Parathyroid adenoma (tissue), 2 donors: Measurements from ENCODE around the gene ZNF831.

Experiments
- H2AFZ ChIP-seq: fragments of 300-600 bp; sonication (generic); one replicate; pipeline ENCODE4 v1.7.0; 2017; ENCODE audit warnings: antibody characterized with exemption, mild to moderate bottlenecking
- H3K27ac ChIP-seq: fragments of 300-600 bp; sonication (generic); one replicate; pipeline ENCODE4 v1.7.0; 2017
- H3K27me3 ChIP-seq: fragments of 300-600 bp; sonication (generic); one replicate; pipeline ENCODE4 v1.7.0; 2017; ENCODE audit warnings: low read length; ENCODE audit not compliant: control insufficient read depth, insufficient read depth
- H3K36me3 ChIP-seq: fragments of 300-600 bp; sonication (generic); one replicate; pipeline ENCODE4 v1.7.0; 2017; ENCODE audit warnings: low read length; ENCODE audit not compliant: control insufficient read depth, insufficient read depth
- H3K4me1 ChIP-seq: fragments of 300-600 bp; sonication (generic); one replicate; pipeline ENCODE4 v1.7.0; 2017; ENCODE audit warnings: control low read depth
- H3K4me2 ChIP-seq: fragments of 300-600 bp; sonication (generic); one replicate; pipeline ENCODE4 v1.7.0; 2017; ENCODE audit warnings: low read length
- H3K4me3 ChIP-seq: fragments of 300-600 bp; sonication (generic); one replicate; pipeline ENCODE4 v1.7.0; 2017; ENCODE audit warnings: low read depth, low read length
- H3K79me2 ChIP-seq: fragments of 300-600 bp; sonication (generic); one replicate; pipeline ENCODE4 v1.7.0; 2017; ENCODE audit warnings: control low read depth
- H3K9ac ChIP-seq: fragments of 300-600 bp; sonication (generic); one replicate; pipeline ENCODE4 v1.7.0; 2017; ENCODE audit warnings: mild to moderate bottlenecking
- H3K9me3 ChIP-seq: fragments of 300-600 bp; sonication (generic); one replicate; pipeline ENCODE4 v1.7.0; 2017; ENCODE audit warnings: low read length; ENCODE audit not compliant: control insufficient read depth
- TF ChIP-seq, protein P1 (sequence below): fragments of 300-600 bp; sonication (generic); IDR thresholded peaks from one replicate; pipeline ENCODE4 v1.7.0; 2017; ENCODE audit warnings: antibody characterized with exemption, mild to moderate bottlenecking
- donor health status: primary hyperparathyroidism.

Gene ZNF831

DNA sequence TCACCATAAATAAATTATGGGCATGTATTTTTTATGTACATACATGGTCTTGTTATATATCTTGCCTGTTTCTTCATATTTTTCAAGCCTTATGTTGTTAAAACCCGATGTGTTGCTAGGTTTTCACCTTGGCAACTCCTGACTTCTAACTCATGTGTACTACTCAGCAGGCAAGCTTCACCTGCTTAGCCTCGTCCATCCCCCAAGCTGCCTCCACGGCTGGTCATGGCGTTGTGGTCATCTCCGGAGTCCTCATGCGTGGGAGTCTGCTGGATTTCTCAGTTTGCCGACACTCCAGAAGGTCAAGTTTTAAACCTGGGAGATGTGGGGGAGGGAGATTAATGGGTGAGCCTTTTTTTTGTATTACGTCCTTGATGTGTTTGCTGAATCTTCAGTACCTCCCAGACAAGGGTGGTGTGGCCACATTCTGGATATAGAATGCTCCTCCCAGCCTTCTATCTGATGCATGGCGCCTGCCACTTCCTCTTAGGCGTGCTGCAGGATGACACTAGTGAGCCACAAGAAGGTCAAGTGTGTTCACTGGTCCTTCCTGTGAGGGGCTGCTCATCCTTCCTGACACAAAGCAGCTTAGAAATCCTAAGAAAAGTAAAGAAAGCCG is 110.2 kb downstream of the ZNF831 start:
- Histone ChIP-seq H3K4me2 (no peak overlapping the region), H3K9ac (no peak overlapping the region), H3K4me3 (no peak overlapping the region), H2AFZ (no peak overlapping the region), H3K27me3 (no peaks in the 10 kb centered on the region), H3K9me3 (no peaks in the 10 kb centered on the region), H3K79me2 (no peaks in the 10 kb centered on the region), H3K4me1 (no peaks in the 10 kb centered on the region), H3K27ac (no peak overlapping the region), H3K36me3 (no peaks in the 10 kb centered on the region)
- TF ChIP-seq, protein P1, sequence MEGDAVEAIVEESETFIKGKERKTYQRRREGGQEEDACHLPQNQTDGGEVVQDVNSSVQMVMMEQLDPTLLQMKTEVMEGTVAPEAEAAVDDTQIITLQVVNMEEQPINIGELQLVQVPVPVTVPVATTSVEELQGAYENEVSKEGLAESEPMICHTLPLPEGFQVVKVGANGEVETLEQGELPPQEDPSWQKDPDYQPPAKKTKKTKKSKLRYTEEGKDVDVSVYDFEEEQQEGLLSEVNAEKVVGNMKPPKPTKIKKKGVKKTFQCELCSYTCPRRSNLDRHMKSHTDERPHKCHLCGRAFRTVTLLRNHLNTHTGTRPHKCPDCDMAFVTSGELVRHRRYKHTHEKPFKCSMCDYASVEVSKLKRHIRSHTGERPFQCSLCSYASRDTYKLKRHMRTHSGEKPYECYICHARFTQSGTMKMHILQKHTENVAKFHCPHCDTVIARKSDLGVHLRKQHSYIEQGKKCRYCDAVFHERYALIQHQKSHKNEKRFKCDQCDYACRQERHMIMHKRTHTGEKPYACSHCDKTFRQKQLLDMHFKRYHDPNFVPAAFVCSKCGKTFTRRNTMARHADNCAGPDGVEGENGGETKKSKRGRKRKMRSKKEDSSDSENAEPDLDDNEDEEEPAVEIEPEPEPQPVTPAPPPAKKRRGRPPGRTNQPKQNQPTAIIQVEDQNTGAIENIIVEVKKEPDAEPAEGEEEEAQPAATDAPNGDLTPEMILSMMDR: no peak

DNA sequence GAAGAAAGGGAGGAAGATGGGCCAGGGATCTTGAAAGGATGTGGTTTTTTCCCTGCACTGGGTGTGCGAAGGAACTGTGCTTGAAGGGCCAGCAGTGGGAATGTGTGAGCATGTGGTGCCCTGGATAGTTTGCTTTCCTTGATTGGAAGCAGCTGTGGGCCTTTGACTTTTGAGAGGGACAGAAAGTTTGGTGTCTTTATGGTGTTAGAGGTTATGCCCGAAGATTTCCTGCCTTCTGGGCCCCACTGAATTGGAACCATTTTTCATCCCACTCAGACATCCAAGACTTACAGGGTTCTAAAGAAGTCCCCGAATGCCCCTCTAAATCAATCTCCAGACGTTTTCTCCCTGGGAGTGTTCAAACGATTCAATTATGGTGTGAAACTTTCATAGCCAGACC is 113.3 kb downstream of the ZNF831 start:
- H3K27ac ChIP-seq: no peak overlapping the region
- no peaks in the 10 kb centered on the region for H3K4me1 ChIP-seq
- H3K36me3 ChIP-seq: no peaks in the 10 kb centered on the region
- H3K9me3 ChIP-seq: no peaks in the 10 kb centered on the region
- TF ChIP-seq, protein P1: no peak
- H3K4me2 ChIP-seq: no peak overlapping the region
- no peaks in the 10 kb centered on the region for H3K79me2 ChIP-seq
- no peaks in the 10 kb centered on the region for H3K27me3 ChIP-seq
- no peak overlapping the region for H3K9ac ChIP-seq
- no peak overlapping the region for H3K4me3 ChIP-seq
- H2AFZ ChIP-seq: no peak overlapping the region

DNA sequence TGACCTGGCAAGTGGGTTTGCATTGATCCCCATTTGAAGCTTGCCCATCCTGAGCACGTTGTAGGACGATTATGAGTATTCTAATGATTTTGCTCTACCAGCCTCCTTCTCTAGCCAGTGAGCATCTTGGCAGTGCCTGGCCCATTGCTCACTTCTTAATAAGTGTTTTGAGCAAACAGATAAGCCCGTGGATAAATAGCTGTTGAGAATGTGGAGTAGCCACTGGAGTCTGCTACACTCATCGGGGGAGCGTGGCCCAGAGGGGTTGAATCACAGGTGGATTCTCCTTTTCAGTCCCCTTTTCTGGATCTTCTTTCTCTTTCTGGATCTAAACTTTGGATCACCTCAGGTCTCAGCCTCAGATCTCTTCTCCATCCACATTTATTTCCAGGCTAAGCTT is 120.8 kb downstream of the ZNF831 start:
- TF ChIP-seq, protein P1: no peak
- Histone ChIP-seq H2AFZ (no peak overlapping the region), H3K9me3 (no peaks in the 10 kb centered on the region), H3K4me1 (no peaks in the 10 kb centered on the region), H3K4me3 (no peak overlapping the region), H3K79me2 (no peaks in the 10 kb centered on the region), H3K4me2 (no peak overlapping the region), H3K27me3 (no peaks in the 10 kb centered on the region), H3K36me3 (no peaks in the 10 kb centered on the region), H3K9ac (no peak overlapping the region), H3K27ac (no peak overlapping the region)

DNA sequence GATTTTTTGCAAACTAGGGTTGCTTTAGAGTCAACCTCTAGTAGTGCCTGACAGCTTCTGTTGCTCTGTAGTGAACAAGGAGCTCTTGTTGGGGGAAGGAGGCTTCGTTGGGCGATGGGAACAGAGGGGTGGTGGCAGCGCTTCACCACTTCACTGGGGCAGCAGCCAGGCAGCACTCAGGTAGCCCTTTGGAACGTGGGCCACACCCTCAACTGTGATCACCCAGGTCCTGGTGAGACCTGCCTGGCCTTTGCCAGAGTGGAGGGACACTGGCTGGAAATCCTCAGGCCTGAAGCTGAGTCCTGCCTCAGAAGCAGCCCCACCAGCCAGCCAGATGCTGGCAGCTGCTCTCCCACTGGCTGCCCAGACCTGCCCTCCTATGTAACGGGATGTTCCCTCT is 126.4 kb downstream of the ZNF831 start:
- H3K27me3 ChIP-seq: no peaks in the 10 kb centered on the region
- H3K9ac ChIP-seq: no peak overlapping the region
- no peak overlapping the region for H3K27ac ChIP-seq
- H3K4me2 ChIP-seq: no peak overlapping the region
- TF ChIP-seq, protein P1: no peak
- no peaks in the 10 kb centered on the region for H3K79me2 ChIP-seq
- H3K4me1 ChIP-seq: no peaks in the 10 kb centered on the region
- H2AFZ ChIP-seq: no peak overlapping the region
- H3K4me3 ChIP-seq: no peak overlapping the region
- H3K36me3 ChIP-seq: no peaks in the 10 kb centered on the region
- no peaks in the 10 kb centered on the region for H3K9me3 ChIP-seq

DNA sequence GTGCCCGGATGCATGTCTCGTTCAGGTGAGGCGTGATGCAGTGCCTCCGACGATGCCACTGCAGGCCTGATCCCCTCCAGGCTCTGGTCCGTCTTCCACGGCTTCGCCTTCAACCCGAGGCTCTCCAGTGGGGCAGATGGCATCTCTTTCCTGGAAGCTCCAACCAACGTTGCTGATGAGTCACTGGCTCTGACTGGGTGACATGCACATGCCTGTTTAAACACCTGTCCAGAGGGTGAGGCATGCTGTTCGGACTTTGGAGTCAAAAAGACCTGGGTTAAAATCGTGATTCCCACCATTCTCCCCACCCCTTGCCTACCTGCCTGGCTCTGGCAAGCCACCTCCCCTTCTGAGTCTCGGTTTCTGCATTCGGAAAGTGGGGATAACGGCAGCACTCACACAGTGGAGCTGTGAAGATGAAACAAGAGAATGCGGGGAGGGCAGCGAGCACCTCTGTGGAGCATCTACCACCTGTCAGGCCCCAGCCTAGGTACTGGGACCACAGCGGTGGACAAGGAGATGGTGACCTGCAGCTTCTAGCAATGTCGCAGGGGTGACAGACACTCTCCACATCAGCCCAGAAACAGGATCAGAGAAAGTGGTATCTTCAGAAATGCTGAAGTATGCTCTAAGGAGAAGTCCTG is 128.2 kb downstream of the ZNF831 start:
- H2AFZ ChIP-seq: no peak overlapping the region
- no peak overlapping the region for H3K4me2 ChIP-seq
- no peaks in the 10 kb centered on the region for H3K4me1 ChIP-seq
- no peak overlapping the region for H3K4me3 ChIP-seq
- no peak overlapping the region for H3K9ac ChIP-seq
- no peak overlapping the region for H3K27ac ChIP-seq
- no peaks in the 10 kb centered on the region for H3K9me3 ChIP-seq
- no peaks in the 10 kb centered on the region for H3K27me3 ChIP-seq
- TF ChIP-seq, protein P1: no peak
- no peaks in the 10 kb centered on the region for H3K79me2 ChIP-seq
- no peaks in the 10 kb centered on the region for H3K36me3 ChIP-seq
